HG02642 (cell line): Measurements from ENCODE around the gene RFC5.
"Not testable (repeated sequence)": the region's sequence is repeated elsewhere in the genome, so short reads cannot be mapped to it uniquely, and the experiment has no call there.

Experiments used
- ATAC-seq: cut with Tn5 transposase; IDR thresholded peaks from one replicate; pipeline ENCODE4 v1.9.1; 2021; ENCODE audit warnings: mild to moderate bottlenecking; ENCODE audit not compliant: unreplicated experiment, poor library complexity

Gene RFC5

DNA sequence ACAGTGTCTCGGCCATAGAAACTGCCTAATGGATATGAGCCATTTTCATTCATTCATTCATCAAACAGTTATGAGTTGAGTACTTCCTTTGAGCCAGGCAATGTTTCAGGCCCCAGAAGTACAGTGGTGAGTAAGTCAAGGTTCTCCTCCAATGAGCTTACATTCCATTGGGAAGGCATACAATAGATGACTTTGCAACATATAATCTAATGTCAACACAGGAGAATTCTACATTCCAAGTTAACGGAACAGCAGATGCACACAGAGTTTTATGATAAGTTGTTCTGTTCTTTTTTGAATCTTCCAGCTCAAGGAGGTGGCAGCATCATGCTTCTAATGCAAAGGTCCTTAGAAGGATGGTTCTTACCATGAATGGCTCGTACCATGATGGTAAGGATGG lies 3.2 kb upstream of the RFC5 start:
- no peak for ATAC-seq

DNA sequence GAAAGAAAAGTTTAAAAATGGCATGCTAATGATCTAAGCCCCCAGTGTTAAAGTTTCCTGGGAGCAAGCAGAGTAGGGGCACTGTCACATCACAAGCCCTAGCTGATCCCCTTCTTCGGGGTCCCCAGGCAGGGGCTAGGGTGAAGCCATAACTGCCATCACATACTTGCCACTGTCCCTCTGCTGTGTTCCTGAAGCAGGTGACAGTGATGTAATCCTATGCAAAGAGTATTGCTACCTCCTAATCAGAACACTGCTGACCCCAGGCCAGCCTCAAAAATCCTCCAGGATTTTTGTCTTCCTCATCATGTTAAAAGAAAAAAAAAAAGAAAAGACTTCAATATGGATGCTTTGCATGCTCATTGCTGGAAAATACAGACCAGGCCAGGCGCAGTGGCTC lies 1.2 kb upstream of the RFC5 start:
- no peak for ATAC-seq

DNA sequence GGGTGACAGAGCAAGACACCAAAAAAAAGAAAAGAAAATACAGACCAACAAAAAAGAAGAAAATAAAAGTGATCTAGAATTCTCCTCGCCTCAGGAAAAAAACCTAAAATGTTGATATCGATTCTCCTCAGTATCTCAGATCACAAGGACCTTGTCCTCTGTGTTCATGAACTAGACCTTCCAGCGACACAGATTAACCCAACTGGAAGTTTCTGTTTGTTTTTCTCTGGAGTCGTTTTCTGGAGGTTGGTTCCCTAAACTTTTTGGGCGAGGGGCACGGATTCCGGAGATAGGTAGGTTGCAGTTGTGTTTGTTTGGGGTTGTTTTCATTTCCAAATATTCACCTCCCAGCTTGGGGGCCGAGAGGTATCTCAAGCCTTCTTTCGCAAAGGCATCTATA lies 559 bp upstream of the RFC5 start:
- no peak for ATAC-seq

DNA sequence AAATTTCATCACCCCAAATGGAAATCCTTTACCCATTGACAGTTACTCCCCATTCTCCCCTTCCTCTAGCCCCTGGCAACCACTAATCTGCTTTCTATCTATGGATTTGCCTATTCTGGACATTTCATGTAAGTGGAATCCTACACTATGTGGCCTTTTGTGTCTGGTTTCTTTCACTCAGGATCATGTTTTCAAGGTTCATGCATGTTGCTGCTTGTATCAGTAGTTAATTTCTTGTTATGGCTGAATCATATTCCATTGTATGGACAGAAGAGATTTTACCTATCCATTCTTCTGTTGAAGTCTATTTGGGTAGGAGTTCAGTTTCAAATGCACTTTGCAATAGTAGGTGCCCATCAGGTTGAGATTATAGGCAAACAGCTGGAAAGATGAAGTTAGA lies 1.4 kb downstream of the RFC5 start:
- no peak for ATAC-seq

DNA sequence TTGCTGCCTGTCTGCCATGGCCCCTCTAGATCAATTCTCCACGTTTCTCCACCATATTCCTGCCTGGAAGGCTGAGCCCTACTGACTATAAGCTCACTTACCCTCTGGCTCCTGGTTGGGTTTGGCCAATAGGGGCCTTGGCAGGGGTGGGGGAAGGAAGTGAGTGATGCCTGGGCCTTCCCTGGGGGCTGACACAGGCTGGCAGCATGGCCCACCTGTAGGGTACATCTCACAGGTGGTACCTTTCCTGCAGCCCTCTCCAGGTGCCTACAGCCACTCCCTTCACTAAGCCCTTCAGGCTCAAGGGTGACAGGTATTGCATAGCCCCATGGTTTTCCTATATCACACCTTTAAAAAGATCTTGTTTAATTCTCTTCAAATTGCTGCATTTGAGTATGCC lies 3.5 kb downstream of the RFC5 start:
- no peak for ATAC-seq

DNA sequence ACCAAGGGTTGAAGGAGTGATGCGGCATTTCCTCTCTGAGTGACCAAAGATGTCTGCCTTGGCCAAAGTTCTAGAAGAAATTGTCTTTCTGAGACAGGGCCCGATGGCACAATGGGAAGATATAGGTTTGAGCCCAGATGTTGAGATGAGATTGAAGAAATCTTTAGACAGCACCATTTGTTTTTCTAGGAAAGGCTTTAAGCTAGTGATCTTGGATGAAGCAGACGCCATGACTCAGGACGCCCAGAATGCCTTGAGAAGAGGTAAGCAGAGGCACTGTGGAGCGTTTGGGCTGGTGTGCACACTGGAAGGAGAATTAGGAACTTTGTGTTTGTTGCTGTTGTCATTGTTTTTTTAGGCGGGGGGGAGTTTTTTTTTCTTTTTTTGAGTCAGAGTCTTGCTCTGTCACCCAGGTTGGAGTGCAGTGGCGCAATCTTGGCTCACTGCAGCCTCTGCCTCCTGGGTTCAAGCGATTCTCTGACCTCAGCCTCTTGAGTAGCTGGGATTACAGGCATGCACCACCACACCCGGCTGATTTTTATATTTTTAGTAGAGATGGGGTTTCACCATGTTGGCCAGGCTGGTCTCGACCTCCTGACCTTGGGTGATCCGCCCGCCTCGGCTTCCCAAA lies 5.7 kb downstream of the RFC5 start:
- not testable (repeated sequence) for ATAC-seq

DNA sequence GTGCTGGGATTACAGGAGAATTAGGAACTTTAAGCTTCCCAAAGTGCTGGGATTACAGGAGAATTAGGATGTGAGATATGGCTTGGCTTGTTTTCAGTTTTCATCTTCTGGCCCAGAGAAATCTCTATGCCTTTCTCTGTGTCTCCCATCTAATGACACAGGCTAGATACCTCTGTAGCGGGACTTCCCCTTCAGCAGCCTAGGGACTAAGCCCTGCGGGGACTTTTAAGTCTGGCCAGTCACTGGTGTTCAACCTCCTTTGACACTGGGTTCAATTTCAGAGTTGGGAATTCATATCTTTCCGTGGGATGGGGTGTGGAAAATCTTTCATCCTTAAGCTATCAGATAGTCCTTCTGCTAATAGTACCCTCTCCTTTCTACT lies 6.2 kb downstream of the RFC5 start:
- no peak for ATAC-seq

DNA sequence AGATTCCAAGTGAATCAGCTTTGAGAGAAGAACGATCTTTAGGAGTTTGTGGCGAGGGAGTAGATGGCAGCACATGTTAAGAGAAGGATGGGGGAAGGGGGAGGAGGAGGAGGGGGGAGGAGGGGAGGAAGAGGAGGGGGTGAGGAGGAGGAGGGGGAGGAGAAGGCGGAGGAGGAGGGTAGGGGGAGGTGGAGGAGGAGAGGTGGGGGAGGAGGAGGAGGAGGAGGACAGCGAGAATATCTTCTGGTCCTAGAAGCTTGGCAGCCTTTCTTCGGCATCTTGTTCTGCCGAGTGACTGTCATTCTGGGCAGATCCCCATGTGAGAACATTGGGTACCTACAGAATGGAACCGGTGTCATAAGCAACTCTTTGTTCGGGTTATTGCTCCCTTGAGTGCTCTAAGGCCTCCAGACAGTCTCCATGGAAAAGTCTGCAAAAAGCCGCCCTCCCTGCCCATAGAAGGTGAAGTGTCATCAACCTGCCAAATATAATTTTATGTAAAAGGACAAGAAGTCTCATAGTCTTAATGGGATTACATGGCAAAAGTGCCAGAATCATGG lies 6.9 kb downstream of the RFC5 start:
- ATAC-seq: no peak

DNA sequence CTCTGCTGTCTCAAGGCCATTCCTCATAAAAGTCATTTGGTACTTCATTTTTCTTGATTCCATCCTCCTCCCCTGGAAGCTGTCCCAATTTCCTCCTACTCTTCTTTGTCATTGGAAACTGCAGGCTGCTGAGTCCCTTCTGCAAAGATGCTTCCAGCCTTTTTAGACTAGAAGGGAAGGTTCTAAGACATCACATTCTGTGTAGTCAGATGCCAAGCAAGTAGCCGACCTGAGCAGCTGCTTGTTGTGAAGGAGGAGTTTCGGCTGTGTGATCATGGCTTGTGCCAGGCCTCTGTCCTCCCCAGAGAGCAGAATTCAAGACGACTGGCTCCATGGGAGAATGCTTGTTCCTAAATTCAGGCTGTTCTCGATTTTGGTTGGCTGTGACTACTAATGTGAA lies 8.7 kb downstream of the RFC5 start:
- no peak for ATAC-seq

DNA sequence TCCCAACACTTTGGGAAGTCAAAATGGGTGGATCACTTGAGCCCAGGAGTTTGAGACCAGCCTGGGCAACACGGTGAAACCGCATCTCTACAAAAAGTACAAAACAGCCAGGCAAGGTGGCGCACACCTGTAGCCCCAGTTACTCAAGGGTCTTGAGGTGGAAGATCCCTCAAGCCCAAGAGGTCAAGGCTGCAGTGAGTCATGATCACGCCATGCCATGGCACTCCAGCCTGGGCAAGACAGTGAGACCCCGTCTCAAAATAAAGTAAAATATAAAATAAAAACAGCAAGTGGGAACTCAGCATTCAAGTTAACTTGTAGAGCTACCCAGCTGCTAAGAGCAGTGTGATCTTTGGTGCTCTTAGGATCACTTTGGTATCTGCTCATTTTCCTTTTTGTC lies 12.7 kb downstream of the RFC5 start:
- ATAC-seq: no peak

DNA sequence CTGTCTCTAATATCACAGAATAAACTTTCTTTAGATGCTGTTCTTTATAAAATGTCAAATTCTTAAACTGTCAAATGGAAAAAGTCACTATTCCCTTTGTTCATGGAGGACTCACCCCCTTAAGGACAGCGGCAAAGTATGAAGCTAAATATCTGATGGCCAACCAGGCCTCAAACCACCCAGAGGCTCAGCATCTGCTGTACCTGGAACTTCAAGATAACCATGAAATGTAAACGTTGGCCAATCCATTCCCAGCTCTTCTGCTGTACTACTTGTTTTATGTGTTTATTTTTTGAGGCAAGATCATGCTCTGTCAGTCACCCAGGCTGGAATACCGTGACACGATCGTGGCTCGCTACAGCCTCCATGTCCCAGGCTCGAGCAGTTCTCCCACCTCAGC lies 15.7 kb downstream of the RFC5 start:
- no peak for ATAC-seq

DNA sequence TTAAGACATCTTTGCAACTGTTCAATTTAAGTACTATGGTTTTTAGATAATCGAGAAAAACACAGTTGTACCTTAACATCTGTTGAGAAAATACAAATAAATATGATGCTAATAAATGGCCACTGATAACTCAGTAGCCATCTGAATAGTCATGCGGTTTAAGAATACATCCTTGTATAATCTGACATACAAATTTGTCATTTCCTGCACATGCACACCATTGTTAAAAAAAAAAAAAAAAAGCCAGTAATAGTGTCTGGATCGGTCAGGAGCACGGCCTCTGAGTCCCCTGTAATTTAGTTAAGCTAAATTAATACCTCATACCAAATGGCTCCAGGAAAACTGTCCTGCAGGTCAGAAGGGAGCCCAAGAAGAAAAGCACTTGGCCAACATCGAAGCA lies 16.8 kb downstream of the RFC5 start:
- no peak for ATAC-seq

DNA sequence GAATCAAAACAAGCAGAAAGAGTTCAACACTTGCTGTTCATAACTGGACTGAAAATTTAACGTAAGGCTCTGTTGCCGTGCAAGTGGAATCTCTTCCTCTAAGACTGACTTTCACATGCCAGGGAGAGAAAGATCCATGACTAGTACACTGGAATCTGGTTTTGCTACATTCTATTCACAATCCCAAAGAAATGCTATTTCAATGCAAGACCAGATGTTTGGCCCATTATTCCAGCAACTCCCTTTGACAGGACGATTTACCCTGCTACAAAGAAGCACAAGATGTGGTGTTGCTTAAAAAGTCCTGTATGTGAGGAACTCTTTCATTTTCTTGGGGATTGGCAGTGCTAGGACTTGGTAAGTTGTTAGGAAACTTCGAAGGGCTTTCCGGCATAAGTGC lies 17.4 kb downstream of the RFC5 start:
- no peak for ATAC-seq

DNA sequence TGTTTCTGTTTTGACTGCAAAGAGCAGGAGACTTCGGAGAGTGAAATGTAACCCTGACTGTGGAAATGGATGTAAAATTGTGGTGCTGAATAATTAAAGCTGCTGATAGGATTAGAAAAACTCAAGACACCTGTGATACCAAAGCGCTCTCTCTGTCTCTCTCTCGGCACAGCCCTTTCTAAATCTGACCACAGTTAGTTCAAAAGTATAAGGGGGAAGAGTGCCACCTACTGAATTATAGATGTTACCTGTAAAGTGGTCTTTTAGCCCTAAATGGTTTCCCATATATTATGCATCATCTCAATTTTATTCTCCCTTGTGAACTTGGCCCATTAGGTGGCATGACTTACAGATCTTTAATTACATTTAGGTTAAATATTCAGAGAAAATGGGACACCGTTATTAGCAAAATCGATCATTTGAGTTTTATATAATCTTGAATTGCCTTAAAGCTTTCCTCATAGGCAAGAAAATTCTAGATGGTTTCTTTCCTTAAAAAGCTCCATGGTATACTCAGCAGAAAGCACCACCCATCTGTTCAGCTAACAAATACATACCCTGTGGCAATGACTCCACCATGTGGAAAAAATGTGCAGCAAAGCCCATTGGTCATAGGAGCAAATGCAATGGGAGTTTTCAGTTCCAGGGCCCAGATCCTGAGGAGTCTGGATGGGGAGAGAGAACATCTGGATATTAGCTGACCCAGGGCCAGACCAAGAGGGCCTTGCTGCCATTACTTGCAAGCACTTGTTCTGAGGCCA lies 18.1 kb downstream of the RFC5 start:
- ATAC-seq: no peak

DNA sequence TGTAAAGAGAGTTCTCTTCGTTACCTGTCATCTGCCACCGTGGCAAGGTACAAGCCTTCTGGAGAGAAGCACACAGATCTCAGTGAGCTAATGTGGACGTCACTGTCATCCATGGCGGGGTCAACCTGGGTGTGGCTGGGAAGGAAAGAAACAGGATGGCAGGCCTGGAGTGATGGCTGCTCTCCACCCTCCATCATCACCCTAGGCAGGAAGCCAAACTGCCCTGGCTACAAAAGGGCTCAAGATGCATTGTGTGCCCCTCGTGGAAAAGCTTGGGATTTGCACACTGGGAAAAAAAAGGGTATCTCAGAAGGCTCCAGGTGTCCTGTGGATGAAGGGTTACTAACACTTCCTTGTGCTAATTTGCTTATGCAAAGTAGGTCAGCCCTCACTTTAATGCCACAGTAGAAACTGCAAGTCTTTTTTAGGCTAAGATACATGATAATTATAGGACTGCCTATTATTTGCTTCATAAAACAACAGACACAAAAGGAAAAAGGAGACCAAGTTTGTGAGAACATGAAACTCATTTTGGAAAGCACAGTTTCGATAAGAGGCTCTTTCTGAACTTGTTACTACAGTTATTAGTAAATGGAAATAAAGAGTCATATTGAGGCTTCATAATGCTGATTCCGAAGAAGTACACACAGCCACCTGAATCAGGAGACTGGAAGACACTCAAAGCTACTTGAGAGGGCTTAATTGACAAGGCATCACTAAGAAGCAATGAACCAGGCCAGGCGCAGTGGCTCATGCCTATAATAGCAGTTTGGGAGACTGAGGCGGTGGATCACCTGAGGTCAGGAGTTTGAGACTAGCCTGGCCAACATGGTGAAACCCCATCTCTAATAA lies 18.9 kb downstream of the RFC5 start:
- ATAC-seq: peak; percentile 82

DNA sequence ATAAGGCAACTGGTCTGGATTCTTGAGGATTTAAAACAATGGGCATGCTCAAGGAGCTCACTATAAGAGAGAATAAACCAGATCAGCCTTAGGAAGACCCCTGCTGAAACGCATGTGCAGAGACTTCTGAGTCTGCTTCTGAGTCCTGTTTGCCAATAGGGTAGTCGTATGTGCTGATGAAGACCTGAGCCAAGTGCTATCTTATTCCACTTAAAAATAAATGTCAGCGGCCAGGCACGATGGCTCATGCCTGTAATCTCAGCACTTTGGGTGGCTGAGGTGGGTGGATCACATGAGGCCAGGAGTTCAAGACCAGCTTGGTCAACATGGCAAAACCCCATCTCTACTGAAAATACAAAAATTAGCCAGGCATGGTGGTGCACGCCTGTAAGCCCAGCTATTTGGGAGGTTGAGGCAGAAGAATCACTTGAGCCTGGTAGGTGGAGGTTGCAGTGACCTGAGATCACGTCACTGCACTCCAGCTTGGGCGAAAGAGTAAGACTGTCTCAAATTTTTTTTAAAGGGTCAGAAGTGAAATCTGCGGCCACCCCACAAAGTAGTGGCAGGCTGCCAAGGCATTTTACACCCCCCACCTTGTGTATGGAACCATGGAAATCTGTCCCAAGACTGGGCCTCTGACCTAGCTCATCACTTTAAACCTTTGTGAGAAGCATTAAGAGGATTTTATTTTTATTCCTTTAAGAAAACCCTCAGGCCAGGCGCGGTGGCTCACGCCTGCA lies 20.3 kb downstream of the RFC5 start:
- no peak for ATAC-seq

DNA sequence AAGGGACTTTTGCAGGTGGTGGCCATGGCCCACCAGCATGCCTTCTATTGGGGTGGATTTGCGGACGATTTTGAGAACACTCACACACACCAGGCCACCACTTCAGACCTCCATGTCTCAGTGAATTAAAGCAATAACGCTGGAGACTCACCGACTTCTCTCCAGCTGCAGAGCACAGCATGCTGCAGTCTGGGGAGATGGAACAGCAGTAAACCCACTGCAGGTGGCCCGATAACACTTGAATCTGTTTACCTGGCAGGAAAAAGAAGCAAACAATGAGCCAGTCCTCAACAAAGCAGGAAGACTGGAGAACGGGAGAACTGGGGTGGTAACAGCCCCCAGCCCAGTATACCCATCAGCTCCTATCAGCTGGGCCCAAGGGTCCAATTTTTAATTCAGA lies 21.6 kb downstream of the RFC5 start:
- ATAC-seq: no peak

DNA sequence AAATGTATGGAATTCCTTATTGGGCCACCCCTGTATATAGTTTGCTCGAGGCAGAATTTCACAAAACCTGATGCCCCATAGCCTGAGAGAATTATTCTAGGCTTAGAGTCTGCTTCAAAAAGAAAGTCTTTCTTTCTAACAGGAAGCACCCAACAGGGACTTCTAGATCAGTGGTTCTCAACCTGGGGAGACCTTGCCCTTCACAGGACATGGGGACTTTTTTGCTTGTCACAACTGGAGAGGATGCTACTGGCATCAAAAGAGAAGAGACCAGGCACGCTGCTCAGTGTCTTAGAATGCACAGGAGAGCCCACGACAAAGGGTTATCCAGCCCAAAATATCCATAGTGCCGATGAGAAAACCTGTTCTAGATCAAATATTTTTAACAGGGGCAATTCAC lies 25.6 kb downstream of the RFC5 start:
- no peak for ATAC-seq

DNA sequence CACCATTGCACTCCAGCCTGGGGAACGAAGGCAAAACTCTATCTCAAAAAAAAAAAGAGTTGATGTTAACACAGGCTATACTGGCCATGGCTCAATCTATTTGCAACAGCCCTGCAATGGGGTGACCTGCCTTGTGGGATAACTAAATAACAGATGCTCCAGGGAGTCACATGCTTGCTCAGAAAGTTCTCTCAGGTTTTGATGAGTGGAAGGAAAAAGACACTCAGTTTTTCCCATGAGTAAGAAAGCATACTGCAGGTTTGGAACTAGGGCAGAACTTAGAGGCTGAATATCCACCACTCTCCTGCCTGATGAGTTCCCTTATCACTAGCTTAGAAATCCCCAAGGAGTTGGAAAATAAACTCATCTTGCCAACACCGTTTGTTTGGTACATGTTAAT lies 27.6 kb downstream of the RFC5 start:
- no peak for ATAC-seq

DNA sequence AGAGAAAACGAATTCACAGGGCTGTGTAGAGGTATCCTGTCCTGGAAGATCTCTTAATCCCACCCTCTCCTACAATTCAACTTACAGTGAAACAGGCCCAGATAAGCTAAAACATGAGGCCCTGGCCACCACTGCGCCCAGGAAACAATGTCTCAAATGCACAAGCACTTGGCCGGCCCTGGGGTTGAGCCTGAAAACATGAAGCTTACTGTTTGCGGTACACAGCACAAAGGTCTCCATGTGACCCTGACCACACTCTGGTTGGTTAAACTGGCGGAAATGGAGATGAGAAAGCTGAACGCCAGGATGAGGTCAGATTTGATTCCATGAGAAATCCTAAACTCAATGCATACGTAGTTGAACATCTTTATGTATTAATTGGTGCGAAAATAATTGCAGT lies 28.1 kb downstream of the RFC5 start:
- ATAC-seq: no peak
